ENCODE results near the gene CD36. TPM values are rescaled to one million over a fixed set of nuclear protein-coding genes. Genes with fewer than 3 reads are reported as not detected.

CD36 gene
- total RNA-seq, 1 experiment from 2014 or later: 0.39 TPM

DNA sequence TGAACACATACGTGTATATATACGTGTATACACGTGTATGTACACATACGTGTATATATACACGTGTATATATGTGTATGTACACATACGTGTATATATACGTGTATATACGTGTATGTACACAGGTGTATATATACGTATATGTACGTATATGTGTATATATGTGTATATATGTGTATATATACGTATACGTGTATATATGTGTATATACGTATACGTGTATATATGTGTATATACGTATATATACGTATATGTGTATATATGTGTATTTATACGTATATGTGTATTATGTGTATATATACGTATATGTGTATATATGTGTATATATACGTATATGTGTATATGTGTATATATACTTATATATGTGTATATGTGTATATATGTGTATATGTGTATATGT is 44.3 kb downstream of the CD36 start:
- CTCF ChIA-PET: no interaction called here
- Histone ChIP-seq H3K4me1 (ENCODE audit: insufficient read depth, low read length, poor library complexity, severe bottlenecking) (no peaks in the 10 kb centered on the region), H3K9me3 (ENCODE audit: low read depth, low read length, poor library complexity, severe bottlenecking) (no peaks in the 10 kb centered on the region), H3K27me3 (replicated peaks; ENCODE audit: insufficient read depth, low read depth, low read length, poor library complexity) (no peaks in the 10 kb centered on the region), H3K27ac (ENCODE audit: low read depth, low read length, poor library complexity, severe bottlenecking) (no peak overlapping the region), H3K36me3 (ENCODE audit: insufficient read depth, low read length, poor library complexity, severe bottlenecking) (no peaks in the 10 kb centered on the region), H3K4me3 (ENCODE audit: low read depth, low read length, poor library complexity, severe bottlenecking) (no peak overlapping the region)
- intact Hi-C loops (cut with micrococcal nuclease; ENCODE audit: unreplicated experiment): loop anchor here (5.0 kb wide), 1 partner anchor 255 kb away; no protein-coding TSS in a partner anchor
- POLR2A ChIA-PET (ENCODE audit: low non-redundant PET): no interaction called here
- DNase-seq (ENCODE audit: low spot score): no peak
- no TSS peak for BruUV-seq (replicated peaks)
- TF ChIP-seq, protein P1, sequence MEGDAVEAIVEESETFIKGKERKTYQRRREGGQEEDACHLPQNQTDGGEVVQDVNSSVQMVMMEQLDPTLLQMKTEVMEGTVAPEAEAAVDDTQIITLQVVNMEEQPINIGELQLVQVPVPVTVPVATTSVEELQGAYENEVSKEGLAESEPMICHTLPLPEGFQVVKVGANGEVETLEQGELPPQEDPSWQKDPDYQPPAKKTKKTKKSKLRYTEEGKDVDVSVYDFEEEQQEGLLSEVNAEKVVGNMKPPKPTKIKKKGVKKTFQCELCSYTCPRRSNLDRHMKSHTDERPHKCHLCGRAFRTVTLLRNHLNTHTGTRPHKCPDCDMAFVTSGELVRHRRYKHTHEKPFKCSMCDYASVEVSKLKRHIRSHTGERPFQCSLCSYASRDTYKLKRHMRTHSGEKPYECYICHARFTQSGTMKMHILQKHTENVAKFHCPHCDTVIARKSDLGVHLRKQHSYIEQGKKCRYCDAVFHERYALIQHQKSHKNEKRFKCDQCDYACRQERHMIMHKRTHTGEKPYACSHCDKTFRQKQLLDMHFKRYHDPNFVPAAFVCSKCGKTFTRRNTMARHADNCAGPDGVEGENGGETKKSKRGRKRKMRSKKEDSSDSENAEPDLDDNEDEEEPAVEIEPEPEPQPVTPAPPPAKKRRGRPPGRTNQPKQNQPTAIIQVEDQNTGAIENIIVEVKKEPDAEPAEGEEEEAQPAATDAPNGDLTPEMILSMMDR (conservative IDR thresholded peaks at IDR 0.05; ENCODE audit: low read depth, low read length): no peak
- TF ChIP-seq EZH2 (IDR thresholded peaks at IDR 0.05; ENCODE audit: borderline replicate concordance, low read depth, low read length, poor library complexity, severe bottlenecking): no peak

DNA sequence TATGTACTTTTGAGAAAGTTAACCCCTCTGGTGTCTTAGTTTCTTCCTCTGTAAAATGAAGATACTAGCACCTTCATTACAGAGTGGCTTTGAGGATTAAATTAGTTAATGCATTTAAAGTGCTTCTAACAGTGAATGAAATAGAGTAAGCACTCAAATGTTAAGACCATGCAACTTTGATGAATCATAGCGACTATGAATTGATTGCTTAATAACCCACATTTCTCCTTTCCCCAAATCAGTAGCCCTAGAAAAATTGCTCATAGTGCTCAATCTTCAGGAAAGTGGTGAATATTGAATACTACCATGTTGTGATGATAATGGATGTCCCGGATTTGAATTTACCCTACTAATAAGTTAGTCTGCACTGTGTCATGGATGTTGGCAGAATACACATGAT is 48.1 kb downstream of the CD36 start:
- no TSS peak for BruUV-seq (replicated peaks)
- H3K9me3 ChIP-seq (ENCODE audit: low read depth, low read length, poor library complexity, severe bottlenecking): no peaks in the 10 kb centered on the region
- no peaks in the 10 kb centered on the region for H3K36me3 ChIP-seq (ENCODE audit: insufficient read depth, low read length, poor library complexity, severe bottlenecking)
- no peak for DNase-seq (ENCODE audit: low spot score)
- intact Hi-C loops (cut with micrococcal nuclease; ENCODE audit: unreplicated experiment): no loop called here
- H3K27ac ChIP-seq (ENCODE audit: low read depth, low read length, poor library complexity, severe bottlenecking): no peak overlapping the region
- TF ChIP-seq, protein P1 (conservative IDR thresholded peaks at IDR 0.05; ENCODE audit: low read depth, low read length): no peak
- TF ChIP-seq EZH2 (IDR thresholded peaks at IDR 0.05; ENCODE audit: borderline replicate concordance, low read depth, low read length, poor library complexity, severe bottlenecking): no peak
- ChIA-PET POLR2A (ENCODE audit: low non-redundant PET) (no interaction called here), CTCF (no interaction called here)
- no peaks in the 10 kb centered on the region for H3K27me3 ChIP-seq (replicated peaks; ENCODE audit: insufficient read depth, low read depth, low read length, poor library complexity)
- H3K4me3 ChIP-seq (ENCODE audit: low read depth, low read length, poor library complexity, severe bottlenecking): no peak overlapping the region
- no peaks in the 10 kb centered on the region for H3K4me1 ChIP-seq (ENCODE audit: insufficient read depth, low read length, poor library complexity, severe bottlenecking)

DNA sequence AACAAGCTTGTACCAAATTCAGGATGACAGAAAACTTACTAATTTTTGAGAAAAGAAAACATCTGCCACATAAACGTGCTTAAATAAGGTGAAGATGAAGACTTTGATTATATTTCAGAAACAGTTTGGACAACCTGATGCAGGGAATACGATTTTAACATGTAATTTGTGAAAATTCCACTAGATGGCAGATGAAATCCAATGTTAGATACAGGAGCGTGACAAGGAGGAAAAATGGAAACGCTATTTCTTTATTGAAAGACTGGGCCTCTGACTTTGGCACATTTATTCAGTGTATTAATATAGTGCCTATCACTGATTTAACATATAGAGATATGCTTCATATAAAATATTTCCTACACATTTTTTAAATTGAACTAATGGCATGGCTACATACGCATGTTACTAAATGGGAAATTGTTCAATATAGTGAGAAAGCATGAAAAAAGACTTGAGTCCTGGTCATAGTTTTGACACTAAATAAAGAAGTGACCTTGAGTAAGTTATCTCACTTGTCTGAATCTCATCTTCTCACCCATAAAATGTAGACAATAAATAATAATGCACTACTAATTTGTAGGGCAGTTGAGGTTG is 60.7 kb downstream of the CD36 start:
- peaks cover 4% of the 10 kb centered on the region for H3K9me3 ChIP-seq (ENCODE audit: low read depth, low read length, poor library complexity, severe bottlenecking)
- no peaks in the 10 kb centered on the region for H3K27me3 ChIP-seq (replicated peaks; ENCODE audit: insufficient read depth, low read depth, low read length, poor library complexity)
- H3K4me1 ChIP-seq (ENCODE audit: insufficient read depth, low read length, poor library complexity, severe bottlenecking): no peaks in the 10 kb centered on the region
- DNase-seq (ENCODE audit: low spot score): peak; percentile 76
- TF ChIP-seq EZH2 (IDR thresholded peaks at IDR 0.05; ENCODE audit: borderline replicate concordance, low read depth, low read length, poor library complexity, severe bottlenecking): no peak
- TF ChIP-seq, protein P1 (conservative IDR thresholded peaks at IDR 0.05; ENCODE audit: low read depth, low read length): peak; percentile 65
- intact Hi-C loops (cut with micrococcal nuclease; ENCODE audit: unreplicated experiment): loop anchor here (2.0 to 5.0 kb wide), 5 partner anchors 220 to 773 kb away; partner anchors contain the start of gene SEMA3C
- no peak overlapping the region for H3K27ac ChIP-seq (ENCODE audit: low read depth, low read length, poor library complexity, severe bottlenecking)
- H3K4me3 ChIP-seq (ENCODE audit: low read depth, low read length, poor library complexity, severe bottlenecking): no peak overlapping the region
- no peaks in the 10 kb centered on the region for H3K36me3 ChIP-seq (ENCODE audit: insufficient read depth, low read length, poor library complexity, severe bottlenecking)
- ChIA-PET POLR2A (ENCODE audit: low non-redundant PET) (no interaction called here), CTCF (no interaction called here)
- BruUV-seq (replicated peaks): no TSS peak
